ENCODE measurements around the gene POU2F2. TPM values are rescaled to one million over a fixed set of nuclear protein-coding genes. Genes with fewer than 3 reads are reported as not detected.
"Not testable (repeated sequence)": the region's sequence is repeated elsewhere in the genome, so short reads cannot be mapped to it uniquely, and the experiment has no call there.

The POU2F2 gene
- total and polyA plus RNA-seq, 3 donors from 2014 or later: 9.4 to 20.6 (median 13.2) TPM

DNA sequence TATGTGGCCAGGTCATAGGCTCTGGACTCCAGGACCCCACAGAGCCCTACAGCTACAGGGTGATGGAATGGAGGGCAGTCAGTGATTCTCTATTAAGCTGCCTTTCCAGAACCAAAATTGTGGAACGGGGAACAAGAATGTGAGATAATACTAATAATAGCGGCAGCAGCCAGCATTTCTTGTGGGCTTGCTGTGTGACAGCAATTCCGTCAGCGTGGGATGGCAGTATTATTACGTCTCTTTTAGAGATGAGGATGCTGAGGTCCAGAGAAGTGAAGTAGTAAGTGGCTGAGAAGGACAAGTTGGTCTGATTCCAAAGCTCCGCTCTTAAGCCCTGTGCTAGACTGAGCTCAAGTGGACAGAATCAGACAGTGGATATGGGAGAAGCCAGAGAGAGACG is 86.7 kb downstream of the POU2F2 start:
- intact Hi-C loops (cut with DNase I; ENCODE audit: low total_unique reads): no loop called here
- no peaks in the 10 kb centered on the region for H3K4me1 ChIP-seq
- no peaks in the 10 kb centered on the region for H3K36me3 ChIP-seq (ENCODE audit: low read depth, missing control alignments)
- DNase-seq: no peak
- H3K4me3 ChIP-seq: no peak overlapping the region
- H3K27ac ChIP-seq: no peak overlapping the region
- 86 to 93% methylated on average over 7 of the region's 7 CpGs for WGBS, 2 donors
- H3K9me3 ChIP-seq: no peaks in the 10 kb centered on the region
- TF ChIP-seq POLR2A (IDR thresholded peaks at IDR 0.05) (no peak), CTCF (IDR thresholded peaks at IDR 0.05) (no peak)
- no peaks in the 10 kb centered on the region for H3K27me3 ChIP-seq

DNA sequence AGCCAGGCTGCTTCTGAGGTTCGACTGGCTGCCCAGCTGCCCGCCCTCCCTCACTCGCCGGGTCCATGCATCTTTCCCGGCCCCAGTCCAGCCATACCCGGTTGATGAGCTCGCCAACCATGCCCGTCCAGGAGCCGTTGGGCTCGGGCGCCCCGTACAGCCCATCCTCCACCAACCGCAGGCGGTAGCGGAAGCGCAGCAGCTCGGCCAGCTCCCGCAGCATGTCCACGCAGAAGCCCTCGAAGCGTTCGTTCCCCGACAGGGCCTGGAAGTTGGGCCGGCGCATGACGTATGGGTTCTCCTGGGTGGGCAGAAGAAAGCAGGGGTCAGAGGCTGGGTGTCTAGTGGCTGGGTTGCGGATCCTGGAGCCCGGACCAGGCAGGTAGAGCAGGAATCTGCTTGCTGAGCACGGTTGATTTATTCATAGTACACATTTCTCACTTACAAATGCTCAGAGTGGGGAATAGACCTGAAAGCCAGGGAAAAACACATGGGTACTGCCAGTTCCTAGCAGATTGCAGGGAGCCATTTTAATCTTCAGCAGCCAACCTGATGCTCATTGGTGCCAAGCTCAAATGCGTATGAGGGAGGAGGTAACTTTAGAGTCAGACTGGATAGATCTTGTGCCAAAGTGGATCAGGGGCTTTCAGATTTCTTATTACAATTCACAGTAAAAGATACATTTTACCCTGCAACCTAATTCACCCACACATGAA is 89.6 kb downstream of the POU2F2 start:
- H3K4me1 ChIP-seq: no peaks in the 10 kb centered on the region
- no peaks in the 10 kb centered on the region for H3K36me3 ChIP-seq (ENCODE audit: low read depth, missing control alignments)
- whole genome bisulfite sequencing, 2 donors: 85 to 91% methylated on average over 26 to 30 of the region's 30 CpGs
- intact Hi-C loops (cut with DNase I; ENCODE audit: low total_unique reads): no loop called here
- H3K27ac ChIP-seq: no peak overlapping the region
- TF ChIP-seq CTCF (IDR thresholded peaks at IDR 0.05) (no peak), POLR2A (IDR thresholded peaks at IDR 0.05) (no peak)
- H3K4me3 ChIP-seq: no peak overlapping the region
- no peaks in the 10 kb centered on the region for H3K27me3 ChIP-seq
- DNase-seq: no peak
- no peaks in the 10 kb centered on the region for H3K9me3 ChIP-seq

DNA sequence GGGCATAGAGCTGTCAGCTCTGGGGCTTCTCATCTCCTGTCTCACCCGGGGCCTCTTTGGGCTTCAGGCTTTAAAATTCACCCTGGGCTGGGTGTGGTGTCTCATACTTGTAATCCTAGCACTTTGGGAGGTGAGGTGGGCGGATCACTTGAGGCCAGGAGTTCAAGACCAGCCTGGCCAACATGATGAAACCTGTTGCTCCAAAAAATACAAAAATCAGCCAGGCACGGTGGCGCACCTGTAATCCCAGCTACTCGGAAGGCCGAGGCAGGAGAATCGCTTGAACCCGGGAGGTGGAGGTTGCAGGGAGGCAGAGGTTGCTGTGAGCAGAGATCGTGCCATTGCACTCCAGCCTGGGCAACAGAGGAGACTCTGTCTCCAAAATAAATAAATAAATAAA is 91.8 kb downstream of the POU2F2 start:
- DNase-seq; H3K36me3 ChIP-seq (ENCODE audit: low read depth, missing control alignments): not testable (repeated sequence)

DNA sequence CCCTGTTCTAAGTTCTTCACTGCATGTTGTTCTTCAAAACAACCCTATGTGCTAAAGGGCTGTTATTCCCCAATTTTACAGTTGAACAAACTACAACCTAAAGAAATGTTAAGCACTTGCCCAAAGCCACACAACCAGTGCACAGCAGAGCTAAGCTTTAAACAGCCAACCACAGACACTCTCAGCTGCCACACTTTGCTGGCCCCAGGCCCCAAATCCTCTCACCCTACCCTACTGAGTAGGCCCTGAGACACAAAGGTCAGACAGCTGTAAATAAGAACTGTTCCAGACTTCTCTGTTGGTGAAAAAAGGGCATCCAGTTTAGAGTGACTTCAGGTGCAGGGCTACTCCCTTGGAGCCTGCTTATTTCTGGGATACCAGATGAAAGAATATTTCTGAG is 92.2 kb downstream of the POU2F2 start:
- TF ChIP-seq POLR2A (IDR thresholded peaks at IDR 0.05): no peak
- no peak for TF ChIP-seq CTCF (IDR thresholded peaks at IDR 0.05)
- intact Hi-C loops (cut with DNase I; ENCODE audit: low total_unique reads): no loop called here
- no peak overlapping the region for H3K27ac ChIP-seq
- no peaks in the 10 kb centered on the region for H3K36me3 ChIP-seq (ENCODE audit: low read depth, missing control alignments)
- no peak overlapping the region for H3K4me3 ChIP-seq
- DNase-seq: no peak
- H3K27me3 ChIP-seq: no peaks in the 10 kb centered on the region
- H3K4me1 ChIP-seq: no peaks in the 10 kb centered on the region
- H3K9me3 ChIP-seq: no peaks in the 10 kb centered on the region

More for the DNA sequence above, 91.8 kb downstream of the POU2F2 start:
- H3K27ac ChIP-seq; H3K4me3 ChIP-seq; intact Hi-C loops (cut with DNase I; ENCODE audit: low total_unique reads); H3K4me1 ChIP-seq; H3K27me3 ChIP-seq; H3K9me3 ChIP-seq: not testable (repeated sequence)
- 89 to 94% methylated on average over 9 of the region's 9 CpGs for WGBS, 2 donors

DNA sequence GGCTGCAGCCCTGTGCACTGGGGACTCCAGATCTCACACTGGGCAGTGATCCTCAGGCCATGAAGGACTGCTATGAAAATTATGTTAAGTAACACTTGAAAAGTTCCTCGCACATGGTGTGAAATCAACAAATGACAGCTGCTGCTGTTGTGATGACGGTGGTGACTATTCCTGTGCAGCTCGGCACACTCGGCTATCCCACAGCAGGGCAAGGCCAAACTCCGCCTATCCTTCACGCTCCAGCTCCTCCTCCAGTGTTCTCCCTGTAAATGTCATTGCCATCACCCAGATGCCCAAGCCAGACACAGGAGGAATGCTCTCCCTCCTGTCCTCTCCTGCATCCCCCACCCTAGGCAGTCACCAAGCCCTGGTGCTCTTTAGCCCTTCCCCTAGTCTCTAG is 93.6 kb downstream of the POU2F2 start:
- no peak for TF ChIP-seq POLR2A (IDR thresholded peaks at IDR 0.05)
- Histone ChIP-seq H3K27me3 (no peaks in the 10 kb centered on the region), H3K36me3 (ENCODE audit: low read depth, missing control alignments) (no peaks in the 10 kb centered on the region), H3K27ac (no peak overlapping the region), H3K4me1 (no peaks in the 10 kb centered on the region), H3K9me3 (no peaks in the 10 kb centered on the region), H3K4me3 (no peak overlapping the region)
- intact Hi-C loops (cut with DNase I; ENCODE audit: low total_unique reads): no loop called here
- DNase-seq: no peak
- 79 to 89% methylated on average over 6 of the region's 6 CpGs for whole genome bisulfite sequencing, 2 donors

DNA sequence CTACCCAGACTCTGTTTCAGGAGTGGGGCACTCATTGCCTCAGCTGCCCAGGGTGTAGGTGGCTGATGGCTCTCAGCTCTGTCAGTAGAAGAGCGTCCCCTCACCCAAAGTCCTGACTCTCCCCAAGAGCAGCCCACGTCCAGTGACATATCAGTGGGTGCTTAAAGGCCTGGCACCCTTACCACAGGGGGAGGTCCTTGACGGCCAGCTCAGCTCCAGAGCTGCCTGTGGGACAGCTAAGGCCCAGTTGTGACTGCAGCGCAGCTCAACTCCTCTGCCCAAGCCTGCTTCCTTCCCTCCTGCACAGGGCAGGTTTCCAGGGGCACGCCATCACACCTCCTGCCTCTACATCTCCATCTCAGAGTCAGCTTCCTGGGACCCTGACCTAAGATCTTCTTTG is 94.6 kb downstream of the POU2F2 start:
- H3K9me3 ChIP-seq: no peaks in the 10 kb centered on the region
- no peaks in the 10 kb centered on the region for H3K4me1 ChIP-seq
- intact Hi-C loops (cut with DNase I; ENCODE audit: low total_unique reads): no loop called here
- H3K27me3 ChIP-seq: no peaks in the 10 kb centered on the region
- no peak overlapping the region for H3K4me3 ChIP-seq
- DNase-seq: no peak
- TF ChIP-seq POLR2A (IDR thresholded peaks at IDR 0.05): no peak
- TF ChIP-seq CTCF (IDR thresholded peaks at IDR 0.05): no peak
- H3K27ac ChIP-seq: no peak overlapping the region
- WGBS, 2 donors: 82 to 83% methylated on average over 2 to 5 of the region's 5 CpGs
- H3K36me3 ChIP-seq (ENCODE audit: low read depth, missing control alignments): no peaks in the 10 kb centered on the region
